AG08395 (cell line): Measurements from ENCODE around the gene ANKRD1.
A peak's percentile ranks its signal among the peaks of the same experiment; 100 is the strongest.

Experiments used
- DNase-seq: peaks from one replicate; pipeline ENCODE4 v3.0.0; 2012; ENCODE audit warnings: mixed read lengths, low spot score

The ANKRD1 gene

DNA sequence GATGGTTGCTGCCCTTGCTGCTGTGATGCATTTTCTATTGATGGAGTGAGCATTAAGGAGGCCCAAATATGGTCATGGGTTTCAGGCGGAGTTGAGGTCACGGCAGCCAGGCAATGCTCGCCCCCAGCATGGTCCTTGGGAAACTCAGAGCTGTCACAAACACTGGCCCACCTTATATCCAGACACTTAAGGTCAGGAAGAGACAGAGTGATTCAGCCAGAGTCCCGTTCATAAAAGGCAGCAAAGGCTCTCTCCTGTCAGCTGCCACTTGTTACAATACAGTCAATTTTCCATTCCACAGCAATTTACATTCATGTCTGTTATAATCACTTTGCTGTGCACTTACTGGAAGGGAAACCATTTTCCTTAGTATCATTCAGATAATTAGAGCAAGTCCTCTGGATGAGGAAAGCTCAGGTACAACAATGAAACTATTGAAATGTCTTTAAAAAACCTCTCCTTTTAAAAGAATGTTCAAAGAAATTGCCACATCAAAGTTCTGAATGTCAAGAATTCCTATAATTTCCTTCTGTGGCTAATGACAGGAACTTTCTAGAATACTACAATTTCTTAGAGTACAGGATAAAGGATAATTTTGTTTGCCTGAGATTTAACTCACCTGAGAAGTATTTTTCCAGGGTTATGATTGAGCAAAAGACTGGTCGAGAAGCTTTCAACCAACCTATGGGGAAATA, 14.8 kb upstream of the ANKRD1 start:
- no peak for DNase-seq

DNA sequence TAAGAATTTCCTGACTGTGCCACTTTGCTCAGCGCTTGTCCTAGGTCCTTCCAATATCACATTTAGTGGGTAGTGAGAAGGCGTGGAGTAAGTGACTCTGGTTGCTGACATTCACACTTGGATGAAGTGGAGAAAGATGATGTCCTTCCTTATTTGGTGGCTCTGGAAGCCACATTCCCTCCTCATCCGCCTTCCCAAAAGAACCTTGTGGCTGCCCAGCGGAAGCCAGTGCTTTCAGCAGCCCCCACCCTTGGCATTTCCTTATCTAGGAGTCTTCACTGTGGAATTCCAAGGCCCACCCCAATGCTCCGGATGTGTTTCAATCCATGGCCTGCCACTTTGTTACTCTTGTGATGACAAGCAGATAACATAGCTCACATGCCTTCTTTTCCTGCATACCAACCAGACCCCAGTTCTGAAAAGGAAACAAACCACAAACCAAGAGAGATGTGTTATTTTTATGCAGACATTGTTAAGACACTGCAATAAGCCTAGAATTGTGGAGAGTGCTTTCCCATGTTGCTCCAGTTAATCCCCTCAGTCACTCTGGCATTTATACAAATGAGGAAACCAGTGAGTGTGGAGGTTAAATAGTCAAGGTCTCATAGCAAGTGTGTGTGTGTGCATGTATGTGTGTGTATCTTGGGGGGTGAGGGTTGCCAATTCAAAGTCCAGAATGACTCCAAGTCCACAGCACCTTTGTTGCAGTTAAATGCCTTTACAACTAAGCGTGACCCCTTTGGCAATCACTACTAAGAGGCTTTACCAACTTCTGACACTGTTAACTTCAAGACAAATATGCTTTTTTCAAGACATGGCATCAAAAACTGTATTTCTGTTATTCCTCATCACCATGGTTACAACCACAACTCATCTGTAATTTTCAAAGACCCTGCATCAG, 10.3 kb upstream of the ANKRD1 start:
- peak; percentile 80 for DNase-seq

DNA sequence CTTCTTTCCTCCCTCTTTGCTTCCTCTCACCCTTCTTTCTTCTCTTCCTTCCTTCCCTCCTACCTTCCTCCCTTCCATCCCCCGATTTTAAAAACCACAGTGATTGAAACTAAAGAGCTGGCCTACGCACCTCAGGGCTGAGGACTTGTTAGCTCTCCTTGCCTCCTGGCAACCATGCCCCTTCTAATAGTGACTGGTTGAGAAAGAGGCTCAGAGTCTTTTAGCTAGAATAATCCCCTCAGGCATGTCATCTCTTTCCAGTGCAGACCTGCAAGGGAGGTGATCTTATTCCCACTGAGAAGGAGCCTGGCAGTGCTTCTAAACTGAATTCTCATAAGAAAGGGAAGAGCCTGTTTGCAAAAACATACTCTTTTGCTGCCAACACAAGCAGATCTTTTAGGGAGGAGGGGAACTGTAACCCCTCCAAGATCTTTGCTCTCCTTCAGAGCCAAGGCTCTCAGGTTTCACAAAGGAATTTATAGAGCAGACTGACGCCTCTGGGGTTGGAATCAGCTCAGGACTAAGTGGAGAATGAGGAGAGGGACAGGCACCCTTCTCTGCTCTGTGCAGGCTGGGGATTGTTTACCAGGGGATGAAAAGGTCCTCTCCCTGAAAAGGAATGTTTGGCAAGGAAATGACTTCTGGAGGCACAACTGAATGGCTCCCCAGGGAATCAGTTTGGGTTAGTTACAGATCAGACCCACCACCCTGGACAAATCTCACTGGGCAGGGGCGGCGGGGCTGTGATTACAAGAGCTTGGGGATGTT, 9.4 kb upstream of the ANKRD1 start:
- peak; percentile 60 for DNase-seq

DNA sequence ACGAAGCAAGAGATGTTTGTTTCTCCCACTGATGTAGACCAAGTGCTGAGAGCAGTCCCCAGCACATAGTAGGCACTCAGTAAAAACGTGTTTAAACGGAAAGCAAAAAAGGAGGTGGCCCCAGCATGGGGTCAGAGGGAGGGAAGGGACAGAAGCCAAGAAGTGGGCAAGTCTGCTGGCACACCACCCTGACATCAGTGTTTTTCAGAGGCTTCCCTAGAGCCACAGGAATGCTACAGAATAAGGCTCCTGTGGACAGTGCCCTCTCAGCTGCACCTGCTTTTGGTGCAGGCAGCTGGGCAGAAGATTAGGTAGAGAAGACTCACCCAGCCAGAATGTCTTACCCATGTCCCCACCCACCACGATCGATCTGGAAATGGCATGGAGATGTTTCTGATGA, 8.3 kb upstream of the ANKRD1 start:
- no peak for DNase-seq

DNA sequence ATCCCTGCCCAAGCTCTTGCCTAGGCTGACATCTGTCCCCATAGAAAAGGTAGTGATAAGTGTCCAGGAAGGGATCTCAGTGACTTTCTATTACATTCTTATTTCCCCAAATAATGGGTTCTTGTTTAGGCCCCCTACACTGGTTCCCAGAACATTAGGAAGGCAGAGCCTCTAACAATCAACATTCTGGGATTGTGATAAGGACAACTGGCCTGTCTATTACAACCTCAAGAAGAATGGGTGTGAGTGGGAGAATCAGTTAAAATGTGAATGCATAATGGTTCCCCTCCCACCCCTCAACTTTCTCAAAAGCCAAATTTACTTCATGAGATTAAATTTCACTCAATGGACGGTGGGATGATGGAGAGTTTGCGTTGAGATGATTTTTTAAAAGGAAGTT, 6.4 kb upstream of the ANKRD1 start:
- DNase-seq: no peak

DNA sequence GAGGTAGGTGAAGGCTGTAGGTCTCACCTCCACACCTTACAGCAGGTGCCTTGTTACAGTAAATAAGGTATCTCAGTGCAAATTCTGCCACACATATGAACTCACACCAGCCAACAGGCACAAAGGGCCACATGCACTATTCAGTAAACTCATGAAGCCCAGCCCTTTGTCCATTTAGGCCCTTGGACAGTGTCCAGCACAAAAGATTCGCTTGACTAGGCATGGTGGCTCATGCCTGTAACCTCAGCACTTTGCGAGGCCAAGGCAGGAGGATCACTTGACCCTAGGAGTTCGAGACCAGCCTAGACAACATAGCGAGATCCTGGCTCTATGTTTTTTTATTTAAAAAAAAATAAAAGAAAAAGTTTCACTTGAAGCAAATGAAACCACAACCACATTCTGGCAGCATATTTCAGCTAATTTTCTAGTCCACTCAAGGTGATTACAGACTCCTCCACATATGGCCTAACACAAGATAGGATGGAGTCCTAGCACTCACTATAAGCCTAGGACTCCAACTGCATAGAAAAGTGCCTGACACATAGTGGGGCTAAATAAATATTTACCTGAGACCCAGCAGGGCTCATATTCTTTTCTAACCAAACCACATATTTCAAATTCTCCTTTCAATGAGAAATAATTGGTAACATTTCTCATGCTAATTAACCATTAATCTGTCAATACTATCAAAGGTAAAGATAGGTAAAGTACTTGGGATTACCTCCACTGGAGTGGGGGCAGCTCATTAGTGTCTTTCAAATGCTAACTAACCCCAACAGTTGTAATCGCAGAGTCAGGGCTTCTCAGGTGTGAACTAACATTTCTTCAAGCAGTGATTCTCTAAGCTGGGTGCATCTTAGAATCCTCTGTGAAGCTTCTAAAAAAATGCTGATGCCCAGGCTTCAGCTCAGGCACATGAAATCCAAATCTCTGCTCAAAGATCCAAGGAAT, 4.5 kb upstream of the ANKRD1 start:
- no peak for DNase-seq

DNA sequence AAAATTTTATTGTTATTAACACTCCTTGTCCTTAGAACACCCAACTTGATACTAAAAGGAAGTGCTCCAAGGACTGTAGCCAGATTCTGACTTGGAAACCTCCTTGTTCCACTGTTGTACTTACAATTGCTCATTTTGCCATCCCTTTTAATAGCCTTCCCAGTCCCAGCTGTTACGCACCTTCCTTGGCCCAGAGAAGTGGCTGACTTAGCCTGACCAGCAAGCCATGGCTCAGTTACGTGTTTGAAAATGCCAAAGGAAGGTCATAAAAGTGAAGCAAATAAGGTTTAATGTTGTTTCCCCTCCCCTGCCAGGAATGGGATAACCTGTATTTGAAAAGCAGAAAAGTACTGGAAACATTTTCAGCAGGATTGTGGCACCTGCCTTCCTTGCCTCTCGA, 3.7 kb upstream of the ANKRD1 start:
- no peak for DNase-seq

DNA sequence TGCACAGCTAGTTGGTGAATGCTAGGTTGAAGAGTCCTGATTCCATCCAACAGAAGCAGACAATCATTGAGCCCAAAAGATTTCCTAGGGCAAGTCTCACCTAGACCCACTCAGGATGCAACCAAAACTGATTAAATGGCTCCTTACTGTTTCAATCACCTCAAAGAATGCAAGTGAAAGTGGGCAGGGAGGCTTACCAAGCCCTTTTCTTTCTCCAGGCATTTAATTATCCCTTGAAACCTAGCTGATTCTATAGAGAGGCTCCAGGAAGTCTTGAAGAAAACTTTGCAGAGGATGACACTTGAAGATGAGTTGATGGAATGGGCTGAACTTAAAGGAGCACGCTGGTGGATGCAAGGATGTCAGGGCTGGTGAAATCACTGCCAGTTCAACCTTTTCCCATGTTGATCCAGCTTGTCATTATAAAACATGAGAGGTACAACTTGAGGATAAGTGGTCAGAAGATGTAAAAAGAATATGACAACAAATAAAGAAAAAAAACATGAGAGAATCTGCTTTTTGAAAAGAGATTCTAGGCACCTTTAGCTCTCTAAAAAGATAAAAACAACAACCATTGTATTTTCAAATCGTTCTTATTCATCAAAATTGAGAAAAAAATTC, 2.3 kb upstream of the ANKRD1 start:
- DNase-seq: no peak

DNA sequence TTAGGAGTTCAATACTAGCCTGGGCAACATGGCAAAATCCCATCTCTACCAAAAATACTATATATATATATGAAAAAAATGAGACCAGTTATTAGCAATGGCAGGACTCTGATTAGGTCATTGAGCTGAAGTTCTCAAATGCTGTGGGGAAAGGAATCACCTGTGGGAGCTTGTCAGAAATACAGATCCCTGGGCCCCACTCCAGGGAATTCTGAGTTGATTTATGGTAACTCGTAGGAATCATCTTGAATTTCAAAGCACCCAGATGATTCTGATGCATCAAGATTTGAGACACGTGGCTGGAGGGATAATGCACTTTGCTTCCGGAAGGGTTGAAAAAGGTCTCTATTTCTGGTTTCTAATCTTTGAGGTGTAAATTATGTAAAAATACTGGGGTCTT, 1.0 kb upstream of the ANKRD1 start:
- DNase-seq: no peak

DNA sequence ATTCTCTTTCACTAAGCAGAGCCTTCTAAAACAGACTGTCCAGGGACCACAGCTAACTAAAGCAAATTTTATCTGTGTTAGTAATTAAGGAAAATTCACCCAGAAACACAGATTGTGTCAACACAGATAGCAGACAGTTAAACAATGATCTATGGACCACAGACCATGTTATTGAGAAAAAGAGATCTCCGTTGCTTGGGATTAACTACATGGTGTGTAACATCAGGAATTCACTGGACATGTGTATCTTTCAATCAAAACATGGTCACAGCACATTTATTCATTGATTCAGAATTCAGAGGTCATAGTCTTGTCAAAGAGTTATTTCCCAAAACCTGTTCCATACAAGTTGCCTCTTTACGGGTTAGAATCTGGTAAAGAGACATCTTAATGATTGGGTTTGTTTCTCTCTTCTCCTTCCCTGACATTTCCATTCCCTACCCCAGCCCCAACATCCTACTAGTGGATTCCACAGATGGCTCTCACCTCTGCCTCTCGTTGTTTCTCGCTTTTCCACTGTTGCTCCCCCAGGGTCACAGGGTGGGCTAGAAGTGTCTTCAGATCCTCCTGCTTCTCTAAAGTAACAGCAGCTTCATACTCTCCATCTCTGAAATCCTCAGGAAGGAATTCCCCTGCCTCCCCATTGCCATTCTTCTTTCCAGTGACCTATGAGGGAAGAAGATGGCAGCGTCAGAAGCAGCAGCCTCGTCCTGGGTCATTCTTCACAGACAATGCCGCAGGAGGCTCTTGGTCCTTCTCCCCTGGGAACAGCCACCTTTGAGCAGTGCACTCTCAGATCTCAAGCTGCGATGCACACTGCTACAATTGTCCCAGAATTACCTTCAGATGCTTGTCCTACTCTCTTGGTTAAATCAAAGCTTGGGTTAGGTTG, 958 bp downstream of the ANKRD1 start:
- DNase-seq: no peak

DNA sequence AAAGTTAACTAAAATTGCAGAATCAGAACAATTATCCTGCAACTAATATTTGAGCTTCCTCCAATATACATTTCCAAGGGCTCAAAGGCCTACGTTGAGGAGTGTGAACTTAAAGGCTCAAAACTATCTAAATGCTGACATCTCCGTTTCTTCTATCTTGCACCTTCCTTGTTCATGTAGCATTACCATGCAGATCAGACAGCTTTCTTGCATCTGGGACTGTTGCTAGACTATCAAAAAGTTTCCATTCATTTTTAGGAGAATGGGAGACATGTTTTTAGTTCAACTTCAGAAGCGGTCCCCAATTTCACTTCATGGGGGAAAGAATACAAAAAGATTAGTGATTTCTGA, 2.9 kb downstream of the ANKRD1 start:
- DNase-seq: no peak

DNA sequence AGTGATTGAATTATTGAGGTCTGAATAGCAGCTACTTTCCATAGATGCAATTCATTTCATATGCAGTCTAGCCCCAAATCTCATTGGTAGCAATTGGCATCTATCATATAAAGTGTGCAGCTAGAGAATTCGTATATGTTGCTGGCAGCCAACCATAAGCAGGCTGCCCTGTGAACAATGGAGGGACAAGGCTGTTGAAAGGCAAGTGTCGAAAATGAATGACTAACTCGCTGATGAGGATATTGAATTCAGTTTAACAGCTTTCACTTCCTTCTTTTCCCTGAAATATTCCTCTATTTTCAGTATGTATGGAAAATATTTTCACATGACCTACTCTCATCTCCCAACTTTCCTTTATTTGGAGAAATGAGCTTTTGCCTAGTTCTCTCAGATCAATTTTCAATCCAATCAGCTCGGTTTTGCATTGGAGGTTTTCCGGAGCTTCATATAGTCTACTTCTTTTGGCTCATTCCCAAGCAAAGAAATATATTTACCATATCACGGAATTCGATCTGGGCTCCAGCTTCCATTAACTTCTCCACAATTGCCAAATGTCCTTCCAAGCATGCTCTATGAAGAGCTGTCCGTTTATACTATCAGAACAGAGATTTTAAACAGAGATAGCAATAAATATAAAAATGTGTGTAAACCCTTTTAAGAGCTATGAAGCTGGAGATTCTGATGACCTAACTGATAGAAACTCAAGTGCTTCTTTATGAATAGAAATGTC, 3.5 kb downstream of the ANKRD1 start:
- no peak for DNase-seq

DNA sequence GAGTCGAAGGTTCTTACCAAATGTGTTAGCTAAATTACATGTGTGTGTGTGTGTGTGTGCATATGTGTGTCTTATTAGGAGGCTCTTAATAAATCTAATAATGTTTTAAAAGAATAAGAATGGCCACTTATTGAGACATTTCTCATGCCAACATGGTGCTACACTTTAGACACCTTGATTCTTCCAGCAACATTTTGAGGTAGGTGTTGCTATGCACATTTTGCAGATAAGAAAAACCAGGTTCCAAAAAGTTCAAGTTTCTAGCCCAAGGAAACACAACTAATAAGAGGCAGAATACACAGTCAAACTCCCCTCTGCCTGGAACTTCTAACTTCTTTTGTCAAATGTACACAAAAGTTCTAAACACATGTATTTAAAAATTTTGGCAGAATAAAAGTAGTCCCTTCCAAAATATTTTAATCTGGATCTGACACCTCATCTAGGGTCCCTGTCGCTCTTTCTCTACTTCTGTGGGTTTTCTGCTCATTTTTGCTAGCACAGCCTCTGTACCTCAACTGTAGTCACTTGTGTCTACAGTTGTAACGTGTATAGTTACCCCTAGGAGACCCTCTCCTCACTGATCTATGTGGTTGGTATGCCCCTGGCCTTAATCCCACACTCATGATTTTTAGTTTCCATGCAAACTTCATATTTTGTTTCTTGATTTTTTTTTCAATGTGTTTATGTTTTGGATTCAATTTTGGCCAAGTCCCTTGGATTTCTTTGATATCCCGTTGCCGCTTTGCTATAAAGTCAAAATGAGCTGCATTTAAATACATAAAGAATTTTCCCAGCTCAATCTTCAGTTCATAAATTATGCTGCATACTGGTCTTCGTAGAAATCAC, 4.3 kb downstream of the ANKRD1 start:
- DNase-seq: no peak

DNA sequence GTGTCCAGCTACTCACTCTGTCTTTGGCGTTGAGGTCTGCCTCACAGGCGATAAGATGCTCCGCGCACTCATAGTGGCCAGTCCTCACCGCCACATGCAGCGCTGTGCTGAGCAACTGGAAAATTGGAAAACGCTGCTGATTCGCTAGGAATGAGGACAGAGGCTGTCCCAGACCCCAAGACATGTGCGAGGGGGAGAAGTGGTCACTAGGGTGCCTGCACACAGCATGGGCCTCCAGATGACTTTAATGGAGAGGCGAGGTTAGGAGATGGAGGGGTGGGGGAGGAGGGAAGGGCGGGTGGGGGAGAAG, 5.2 kb downstream of the ANKRD1 start:
- DNase-seq: no peak

DNA sequence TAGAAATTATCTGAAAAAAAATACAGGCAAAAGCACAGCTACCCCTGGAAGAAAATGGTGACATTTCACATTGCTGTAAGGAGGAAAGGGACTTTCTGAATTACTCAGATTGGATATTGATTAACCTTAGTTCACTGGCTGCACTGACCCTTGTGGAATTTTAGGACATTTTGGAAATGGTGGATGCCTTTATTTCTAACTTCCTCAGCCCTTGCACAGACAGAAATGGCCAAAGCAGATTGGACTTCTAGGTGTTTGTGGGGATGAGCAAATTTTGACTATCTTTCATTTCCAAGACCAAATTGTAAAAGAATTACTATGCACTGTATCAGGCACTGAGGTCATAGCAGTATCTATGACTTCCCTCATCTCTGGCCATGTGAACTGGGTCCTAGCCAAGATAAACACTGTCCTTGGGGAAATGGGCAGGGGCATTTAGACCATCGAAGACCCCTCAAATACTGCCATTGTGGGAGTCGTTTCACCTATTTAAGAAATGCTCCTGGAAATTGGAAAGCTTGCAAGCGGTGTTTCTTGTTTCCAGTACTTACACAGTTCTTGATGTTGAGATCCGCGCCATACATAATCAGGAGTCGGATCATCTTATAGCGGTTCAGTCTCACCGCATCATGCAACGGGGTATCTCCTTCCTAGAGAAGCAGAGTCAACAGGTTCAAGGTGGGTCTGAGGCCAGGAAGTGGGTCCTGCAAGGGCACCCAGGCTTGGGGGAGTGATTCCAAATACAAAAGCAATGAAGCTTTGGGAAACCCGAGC, 5.7 kb downstream of the ANKRD1 start:
- DNase-seq: no peak

DNA sequence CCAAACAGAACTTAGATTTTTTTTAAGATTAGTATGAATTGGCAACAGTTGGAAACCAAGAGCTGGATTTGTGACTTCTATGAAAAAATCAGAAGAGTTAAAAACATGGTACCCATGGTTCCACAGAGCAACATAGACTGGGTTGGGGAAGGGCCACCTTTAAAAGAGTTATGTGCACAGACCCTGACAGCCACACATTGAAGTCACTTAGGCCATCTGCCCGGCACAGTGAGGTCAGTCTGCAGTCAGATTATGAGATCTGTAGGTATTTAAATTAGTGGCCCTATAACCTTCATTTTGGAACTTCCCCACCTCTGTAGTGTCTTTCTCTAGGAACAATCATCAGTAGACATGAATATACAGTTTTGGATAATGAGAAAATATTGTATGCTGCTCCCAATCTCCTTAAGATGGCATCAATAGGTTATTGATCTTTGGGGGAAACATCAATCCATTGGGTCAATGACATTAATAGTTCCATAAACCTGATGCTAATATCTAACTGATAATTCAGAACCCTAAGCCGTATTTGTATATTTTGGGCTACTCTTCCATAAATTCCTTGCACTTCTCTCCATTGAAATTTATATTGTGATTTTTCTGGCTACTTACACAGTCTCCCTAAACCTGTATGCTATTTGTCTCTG, 7.0 kb downstream of the ANKRD1 start:
- no peak for DNase-seq

DNA sequence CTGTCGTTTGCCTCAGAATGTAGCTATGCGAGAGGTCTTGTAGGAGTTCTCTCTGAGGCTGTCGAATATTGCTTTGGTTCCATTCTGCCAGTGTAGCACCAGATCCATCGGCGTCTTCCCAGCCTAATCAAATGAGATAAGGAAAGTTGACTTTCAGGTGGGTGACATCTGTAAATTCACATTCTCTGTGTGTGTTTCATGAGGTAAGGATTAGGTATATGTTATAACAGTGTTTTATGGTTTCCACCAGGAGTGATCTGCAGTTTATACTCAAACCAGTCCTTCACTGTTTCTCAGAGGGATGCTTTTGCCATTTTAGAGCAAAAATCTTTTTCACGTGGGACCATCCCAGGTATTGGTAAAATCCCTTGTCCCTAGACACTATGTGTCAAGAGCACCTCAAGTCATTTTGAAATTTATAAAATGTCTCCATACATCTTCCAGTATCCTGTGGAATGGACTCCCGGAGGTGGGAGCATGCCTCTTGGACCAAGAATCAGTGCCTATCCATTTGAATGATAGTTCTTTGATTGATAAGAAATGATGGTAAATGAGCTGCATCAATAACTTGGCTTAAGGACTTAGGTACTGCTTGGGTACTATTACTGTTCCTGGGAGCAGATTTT, 7.9 kb downstream of the ANKRD1 start:
- DNase-seq: no peak
